Liver (tissue), 3 donors: ENCODE results near the gene OR13A1.

ENCODE experiments used
- ATF3 ChIP-seq: IDR thresholded peaks from 2 replicates; pipeline ENCODE4 v1.6.1; 2016; ENCODE audit warnings: antibody characterized with exemption
- CTCF ChIP-seq: fragments of 150-350 bp; IDR thresholded peaks from 2 replicates; pipeline ENCODE4 v1.5.1; 2017; ENCODE audit warnings: improper control_type of control experiment, low read depth, low read length; ENCODE audit not compliant: missing input control
- EGR1 ChIP-seq, 2 donors: IDR thresholded peaks; 2 replicates each; pipeline ENCODE4 v1.6.1; 2016 to 2018; ENCODE audit warnings: antibody characterized with exemption in 2 of 2, low read depth in 2 of 2
- JUND ChIP-seq, 2 donors: IDR thresholded peaks; 2 replicates each; pipeline ENCODE4 v1.6.1; 2016; ENCODE audit warnings: antibody characterized with exemption in 2 of 2
- MAX ChIP-seq: IDR thresholded peaks from 2 replicates; pipeline ENCODE4 v1.6.1; 2016; ENCODE audit warnings: antibody characterized with exemption
- RAD21 ChIP-seq, 2 donors: IDR thresholded peaks; 2 replicates each; pipeline ENCODE4 v1.6.1; 2016; ENCODE audit warnings: antibody characterized with exemption in 2 of 2, mild to moderate bottlenecking in 2 of 2
- donor health status: healthy.
- donor health status: healthy.

GRCh38 chr10:45355494-45355893 lies 40.1 kb upstream of the OR13A1 start:
- TF ChIP-seq JUND (IDR thresholded peaks at IDR 0.05) (no peak), CTCF (no peak), MAX (no peak), EGR1 (IDR thresholded peaks at IDR 0.05; ENCODE audit: low read depth in 2 of 2) (no peak), ATF3 (no peak), RAD21 (IDR thresholded peaks at IDR 0.05) (no peak)
